ENCODE results near the gene WDR38. TPM values are rescaled to one million over a fixed set of nuclear protein-coding genes. Genes with fewer than 3 reads are reported as not detected.

The WDR38 gene
- polyA plus RNA-seq, 3 donors = not detected

GRCh38 chr9:124897570-124898460, 44.6 kb downstream of the WDR38 start:
- 86 to 94% (median 91%) methylated on average over 6 of the region's 6 CpGs for WGBS, 3 donors
- no peak overlapping the region for H3K27ac ChIP-seq (ENCODE audit: low read depth, low read length)

GRCh38 chr9:124899845-124900244, 46.6 kb downstream of the WDR38 start:
- 93 to 94% (median 94%) methylated on average over 9 of the region's 9 CpGs for WGBS, 3 donors
- no peak overlapping the region for H3K27ac ChIP-seq (ENCODE audit: low read depth, low read length)

GRCh38 chr9:124906966-124907365, 53.7 kb downstream of the WDR38 start:
- H3K27ac ChIP-seq (ENCODE audit: low read depth, low read length) = no peak overlapping the region
- 21 to 86% (median 77%) methylated on average over 1 of the region's 1 CpG for WGBS, 3 donors

Other genes starting within 250 kb of the WDR38 start
- gene NR6A1, start 82.1 kb upstream of the WDR38 start, polyA plus RNA-seq = under 1 TPM; 0.13 to 0.61 (median 0.22) TPM
- 1 to 10 TPM; 1.7 to 5.4 (median 3.7) TPM for gene OLFML2A, start 76.3 kb upstream of the WDR38 start, polyA plus RNA-seq
- gene RPL35, start 8.5 kb downstream of the WDR38 start, polyA plus RNA-seq = 1,000 to 10,000 TPM; 2,663 to 5,499 (median 3,310) TPM
- 10 to 100 TPM; 16.9 to 52.2 (median 27.4) TPM for gene ARPC5L, start 8.7 kb downstream of the WDR38 start, polyA plus RNA-seq
- 10 to 100 TPM in 1 of 3 donors, 1 to 10 TPM in 2; 6.4 to 10.0 (median 8.2) TPM for gene GOLGA1, start 87.6 kb downstream of the WDR38 start, polyA plus RNA-seq